Effector CD8-positive, alpha-beta T cell (primary cell): ENCODE results near the gene PCDH9.
"Not testable (repeated sequence)": the region's sequence is repeated elsewhere in the genome, so short reads cannot be mapped to it uniquely, and the experiment has no call there.

ENCODE experiments used
- DNase-seq: peaks from one replicate; lab custom pipeline; 2025; lab: John Stamatoyannopoulos, UW

Gene PCDH9

GRCh38 chr13:66760678-66761077 is 469.5 kb downstream of the PCDH9 start:
- not testable (repeated sequence) for DNase-seq

- DNase-seq: no peak
These were observed 470.2 kb downstream of the PCDH9 start for GRCh38 chr13:66759919-66760318.

DNA sequence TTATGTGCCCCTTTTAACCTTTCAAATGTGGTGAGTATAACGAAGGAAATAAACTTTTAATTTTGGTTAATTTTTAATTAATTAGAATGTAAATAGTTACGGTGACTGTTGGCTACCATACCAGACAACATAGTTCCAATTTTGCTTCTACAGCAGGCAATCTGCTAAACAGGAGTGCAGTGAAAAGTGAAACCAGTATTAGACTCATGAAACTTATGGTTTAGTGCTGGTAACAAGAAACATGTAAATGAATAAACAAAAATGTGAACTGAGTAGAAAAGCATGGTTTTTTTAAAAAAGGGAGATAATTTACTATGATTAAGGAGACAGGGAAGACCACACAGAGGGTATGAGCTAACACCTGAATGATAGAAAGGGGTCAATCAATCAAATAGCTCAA is 478.4 kb downstream of the PCDH9 start:
- DNase-seq: no peak

GRCh38 chr13:66748712-66749111 is 481.4 kb downstream of the PCDH9 start:
- DNase-seq: no peak

DNA sequence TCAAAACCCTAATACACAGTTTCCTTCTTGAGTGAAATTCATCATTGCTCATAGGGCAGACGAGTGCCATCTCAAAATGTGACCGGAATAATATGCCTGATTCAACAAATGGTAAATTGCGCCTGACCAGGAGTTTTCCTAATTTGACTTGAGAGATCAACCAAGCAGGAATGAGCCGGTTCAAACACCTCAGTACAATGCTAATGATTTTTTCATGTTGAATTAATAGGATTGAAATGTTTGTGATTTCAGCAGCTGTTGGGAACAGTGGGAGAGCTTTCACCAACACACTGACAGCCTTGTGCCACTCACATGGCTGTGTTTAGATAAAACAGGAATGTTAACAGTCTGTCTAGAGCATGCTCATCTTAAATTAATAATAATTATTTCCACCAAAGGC is 484.8 kb downstream of the PCDH9 start:
- no peak for DNase-seq

- no peak for DNase-seq
These were observed 506.6 kb downstream of the PCDH9 start for GRCh38 chr13:66723576-66723975.

DNA sequence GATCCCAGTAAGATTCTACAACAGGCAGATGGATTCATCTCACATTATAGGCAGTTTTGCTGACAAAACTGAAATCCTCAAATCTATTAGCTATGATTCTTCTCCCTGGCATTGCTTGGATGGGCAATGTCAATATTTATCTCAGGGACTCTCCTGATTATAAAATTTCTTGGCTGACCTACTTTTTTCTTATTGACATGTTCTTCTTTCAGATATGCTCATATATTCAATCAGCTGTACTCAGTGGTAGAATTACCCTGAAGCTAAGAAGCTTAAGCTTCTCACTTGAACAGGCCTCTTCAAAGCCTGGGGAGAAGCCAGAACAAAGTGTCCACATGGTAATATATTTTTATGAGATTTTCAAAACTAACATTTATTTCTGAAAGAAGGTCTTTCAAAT is 513.6 kb downstream of the PCDH9 start:
- no peak for DNase-seq

- DNase-seq: no peak
These were observed 515.3 kb downstream of the PCDH9 start for GRCh38 chr13:66714795-66715194.

DNA sequence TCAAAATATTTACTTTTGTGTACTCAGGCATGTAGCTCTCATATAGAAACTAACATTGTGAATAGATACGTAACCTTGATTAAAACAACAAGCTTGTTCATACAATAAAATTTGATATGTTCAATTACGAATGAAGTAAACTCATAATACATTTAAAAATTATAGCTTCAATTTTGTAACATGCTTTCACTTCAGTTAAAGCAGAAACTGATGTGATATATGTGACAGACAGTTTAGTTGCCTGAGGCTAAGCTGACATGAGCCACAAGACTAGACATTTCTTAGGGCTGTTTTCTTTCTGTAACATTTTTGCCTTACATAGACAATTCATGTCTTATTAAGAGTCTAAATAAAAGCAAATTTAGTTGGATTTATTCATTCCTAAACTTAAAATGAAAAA is 526.0 kb downstream of the PCDH9 start:
- no peak for DNase-seq

DNA sequence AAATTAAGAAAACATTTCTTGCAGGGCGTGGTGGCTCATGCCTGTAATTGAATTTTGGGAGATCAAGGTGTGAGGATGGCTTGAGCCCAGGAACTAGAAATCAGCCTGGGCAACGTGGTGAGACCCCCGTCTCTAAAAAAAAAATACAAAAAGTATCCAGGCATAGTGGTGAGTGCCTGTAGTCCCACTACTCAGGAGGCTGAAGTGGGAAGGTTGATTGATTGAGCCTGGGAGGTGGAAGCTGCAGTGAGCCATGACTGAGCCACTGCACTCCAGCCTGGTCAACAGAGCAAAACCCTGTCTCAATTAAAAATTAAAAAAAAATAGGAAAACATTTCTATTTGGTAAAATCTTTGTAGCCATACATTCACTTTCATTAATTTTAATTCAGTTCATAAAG is 526.5 kb downstream of the PCDH9 start:
- no peak for DNase-seq

GRCh38 chr13:66700117-66700601 is 530.0 kb downstream of the PCDH9 start:
- no peak for DNase-seq

DNA sequence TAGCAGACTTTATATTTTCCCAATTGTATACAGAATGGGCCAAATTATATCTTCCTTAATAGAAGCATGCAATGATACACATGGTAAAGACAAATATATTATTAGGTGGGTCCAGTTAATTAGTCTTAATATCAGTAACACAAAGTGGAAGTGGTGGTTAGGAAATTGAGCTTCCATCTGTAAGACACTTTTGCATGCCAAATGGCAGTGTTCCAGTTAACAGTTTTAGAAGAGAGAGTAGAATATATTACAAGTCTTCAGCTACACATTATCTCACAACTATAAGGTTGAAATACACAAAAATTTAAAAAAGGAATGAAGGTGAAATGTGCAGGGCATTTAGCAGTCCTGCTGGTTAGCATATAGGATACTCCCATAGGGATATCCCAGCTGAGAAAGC is 536.5 kb downstream of the PCDH9 start:
- no peak for DNase-seq

- DNase-seq: no peak
These were observed 539.0 kb downstream of the PCDH9 start for GRCh38 chr13:66691149-66691548.

- DNase-seq: no peak
These were observed 540.5 kb downstream of the PCDH9 start for GRCh38 chr13:66689628-66690027.

DNA sequence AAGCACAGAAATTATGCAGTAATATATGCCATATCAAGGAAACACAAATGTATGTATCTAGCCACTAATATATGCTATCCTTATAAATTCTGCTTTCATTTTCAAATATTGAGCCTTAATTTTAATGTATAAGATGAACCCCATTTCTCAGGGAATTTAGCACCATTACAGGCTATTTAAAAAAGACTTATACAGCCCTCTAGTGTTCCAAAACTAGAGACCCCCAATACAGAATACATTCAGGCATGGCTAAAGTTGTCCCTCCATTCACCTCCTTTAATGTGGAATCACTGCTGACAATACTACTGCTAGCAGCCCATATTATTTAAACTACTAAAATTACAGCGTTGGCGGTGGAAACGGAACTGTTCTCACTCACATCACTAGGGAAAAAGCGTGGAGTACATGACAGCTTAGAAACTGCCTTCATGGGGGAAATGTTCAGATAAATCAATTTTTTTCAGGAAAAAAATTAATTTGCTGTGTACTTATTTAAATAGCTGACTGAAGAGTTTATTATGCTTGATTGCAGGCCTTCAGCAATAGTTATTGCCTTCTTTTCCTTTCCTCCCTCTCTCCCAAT is 541.0 kb downstream of the PCDH9 start:
- no peak for DNase-seq

DNA sequence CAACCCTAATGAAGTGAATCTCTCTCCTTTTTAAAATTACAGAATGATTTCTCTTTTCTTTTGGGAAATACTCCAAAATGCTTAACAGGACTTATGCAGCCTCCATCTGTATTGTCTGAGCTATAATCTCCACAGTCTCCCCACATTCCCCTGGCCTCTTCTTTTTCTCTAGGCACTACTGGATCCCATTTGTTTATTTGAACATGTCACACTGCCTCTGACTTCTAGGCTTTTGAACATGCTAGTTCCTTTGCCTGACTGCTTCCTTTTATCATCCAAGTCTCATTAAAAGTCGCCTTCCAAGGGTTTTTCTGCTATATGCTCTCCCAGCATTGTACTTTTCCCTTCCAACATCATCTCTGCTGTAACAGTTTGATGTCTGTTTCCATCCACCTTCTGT is 548.7 kb downstream of the PCDH9 start:
- DNase-seq: no peak

DNA sequence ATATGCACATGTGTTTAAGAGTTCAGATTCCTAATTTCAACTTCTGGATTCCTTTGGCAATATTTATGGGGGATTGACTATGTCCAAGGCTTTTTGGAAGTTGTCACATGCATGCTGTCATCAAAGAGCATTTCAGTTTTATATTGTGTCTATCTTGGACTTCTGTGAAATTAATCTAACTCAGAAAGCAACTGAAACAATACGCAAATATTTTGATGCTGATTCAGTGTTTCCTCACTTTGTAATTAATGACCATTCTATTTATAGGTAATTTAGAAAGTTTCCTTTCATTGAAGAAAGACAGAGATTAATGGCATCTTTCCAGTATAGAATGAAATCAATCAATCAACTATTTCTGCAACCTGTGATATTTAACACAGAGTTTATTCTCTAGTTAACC is 550.1 kb downstream of the PCDH9 start:
- no peak for DNase-seq

DNA sequence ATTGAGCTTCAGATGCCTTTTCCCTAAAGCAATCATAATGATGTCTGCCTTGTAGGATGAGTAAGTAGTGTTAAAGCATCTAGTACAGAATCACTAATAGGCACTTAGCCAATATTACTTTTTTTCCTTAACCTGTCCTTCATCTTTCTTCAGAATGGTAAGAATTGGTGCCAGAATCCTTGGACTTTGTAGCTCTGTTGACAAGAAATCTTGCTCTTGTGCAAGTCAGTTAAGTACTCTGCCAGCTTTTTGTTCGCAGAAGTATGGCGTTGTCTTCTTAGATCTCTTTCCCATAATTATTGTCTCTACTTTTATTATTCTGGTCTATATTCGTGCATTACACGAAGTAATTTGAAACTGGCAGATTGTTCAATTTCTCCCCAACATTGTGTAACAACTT is 554.5 kb downstream of the PCDH9 start:
- DNase-seq: no peak

DNA sequence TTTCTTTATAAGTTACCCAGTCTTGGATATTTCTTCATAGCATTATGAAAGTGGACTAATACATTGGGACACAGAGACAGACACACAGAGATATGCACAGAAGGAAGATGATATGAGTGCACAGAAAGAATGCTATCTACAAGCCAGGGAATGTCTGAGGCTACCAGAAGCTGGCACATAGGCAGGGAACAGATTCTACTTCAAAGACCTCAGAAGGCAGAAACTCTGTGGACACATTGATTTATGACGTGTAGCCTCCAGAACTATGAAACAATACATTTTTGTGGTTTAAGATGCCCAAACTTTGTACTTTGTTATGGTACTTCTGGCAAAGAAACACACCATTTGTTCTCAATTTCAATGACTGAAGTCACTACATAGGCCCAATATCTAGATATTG is 556.7 kb downstream of the PCDH9 start:
- no peak for DNase-seq

- no peak for DNase-seq
These were observed 564.1 kb downstream of the PCDH9 start for GRCh38 chr13:66665991-66666390.

DNA sequence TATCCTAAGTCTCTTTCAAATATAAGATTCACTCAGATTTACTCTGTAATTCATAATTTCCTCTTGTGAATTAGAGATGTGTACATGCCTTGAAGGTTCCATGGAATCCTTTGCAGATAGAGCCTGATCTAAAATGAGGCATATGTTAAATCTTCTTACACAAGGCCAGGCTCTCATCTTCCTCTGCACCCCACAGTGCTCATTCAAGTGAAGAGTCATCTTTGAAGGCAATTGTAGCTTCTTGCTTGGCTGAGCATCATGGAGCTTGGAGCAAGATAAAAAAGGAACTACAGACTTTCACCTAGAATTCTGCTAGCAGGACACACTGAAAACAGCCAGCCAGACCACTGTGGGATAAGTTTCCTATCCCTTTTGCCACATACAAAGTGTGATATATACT is 566.4 kb downstream of the PCDH9 start:
- DNase-seq: no peak

- DNase-seq: no peak
These were observed 566.9 kb downstream of the PCDH9 start for GRCh38 chr13:66663206-66663605.

DNA sequence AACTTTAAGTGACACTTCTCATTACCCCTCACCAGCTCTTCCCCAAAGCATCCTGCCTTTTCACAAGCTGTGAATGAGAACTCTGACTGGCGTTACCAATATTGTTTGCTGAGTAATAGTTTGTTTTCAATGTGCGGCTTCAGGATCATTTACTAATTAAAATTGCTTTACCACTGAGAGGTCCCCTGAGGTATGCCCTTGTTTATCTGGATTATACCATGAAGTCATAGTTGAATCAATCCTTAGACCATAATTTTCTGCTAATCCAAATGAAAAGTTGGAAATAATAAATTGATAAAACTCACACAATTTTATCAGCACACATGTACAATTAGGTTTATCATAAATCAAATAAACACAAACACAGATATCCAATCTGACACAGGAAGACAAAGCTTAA is 568.8 kb downstream of the PCDH9 start:
- no peak for DNase-seq

GRCh38 chr13:66660468-66660813 is 569.7 kb downstream of the PCDH9 start:
- DNase-seq: no peak
